ENCODE measurements around the gene COL9A3. TPM values are rescaled to one million over a fixed set of nuclear protein-coding genes. Genes with fewer than 3 reads are reported as not detected.

Gene COL9A3
- total RNA-seq, 2 experiments from 2014 or later, result not detected

DNA sequence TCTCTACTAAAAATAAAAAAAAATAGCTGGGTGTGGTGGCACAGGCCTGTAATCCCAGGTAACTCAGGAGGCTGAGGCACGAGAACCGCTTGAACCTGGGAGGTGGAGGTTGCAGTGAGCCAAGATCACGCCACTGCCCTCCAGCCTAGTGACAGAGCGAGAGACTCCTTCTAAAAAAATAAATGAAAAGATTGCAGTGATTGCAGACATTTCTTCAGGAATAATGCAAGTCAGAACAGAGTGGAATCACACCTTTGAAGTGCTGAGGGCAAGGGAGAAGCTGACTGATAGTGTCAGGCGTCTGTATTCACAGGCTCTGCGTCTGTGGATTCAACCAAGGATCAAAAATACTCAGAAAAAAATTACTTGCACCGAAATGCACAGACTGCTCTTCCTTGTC is 47.4 kb downstream of the COL9A3 start:
- peaks cover 0 to 6% of the 10 kb centered on the region in 2 experiments for H3K9me3 ChIP-seq (ENCODE audit: control insufficient read depth in 1 of 2, insufficient read depth in 1 of 2, low read length in 2 of 2)
- TF ChIP-seq, protein P1, sequence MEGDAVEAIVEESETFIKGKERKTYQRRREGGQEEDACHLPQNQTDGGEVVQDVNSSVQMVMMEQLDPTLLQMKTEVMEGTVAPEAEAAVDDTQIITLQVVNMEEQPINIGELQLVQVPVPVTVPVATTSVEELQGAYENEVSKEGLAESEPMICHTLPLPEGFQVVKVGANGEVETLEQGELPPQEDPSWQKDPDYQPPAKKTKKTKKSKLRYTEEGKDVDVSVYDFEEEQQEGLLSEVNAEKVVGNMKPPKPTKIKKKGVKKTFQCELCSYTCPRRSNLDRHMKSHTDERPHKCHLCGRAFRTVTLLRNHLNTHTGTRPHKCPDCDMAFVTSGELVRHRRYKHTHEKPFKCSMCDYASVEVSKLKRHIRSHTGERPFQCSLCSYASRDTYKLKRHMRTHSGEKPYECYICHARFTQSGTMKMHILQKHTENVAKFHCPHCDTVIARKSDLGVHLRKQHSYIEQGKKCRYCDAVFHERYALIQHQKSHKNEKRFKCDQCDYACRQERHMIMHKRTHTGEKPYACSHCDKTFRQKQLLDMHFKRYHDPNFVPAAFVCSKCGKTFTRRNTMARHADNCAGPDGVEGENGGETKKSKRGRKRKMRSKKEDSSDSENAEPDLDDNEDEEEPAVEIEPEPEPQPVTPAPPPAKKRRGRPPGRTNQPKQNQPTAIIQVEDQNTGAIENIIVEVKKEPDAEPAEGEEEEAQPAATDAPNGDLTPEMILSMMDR (IDR thresholded peaks at IDR 0.05), result no peak
- peaks cover 13% of the 10 kb centered on the region for H3K4me1 ChIP-seq (ENCODE audit: insufficient read depth, low read length)
- H3K36me3 ChIP-seq (ENCODE audit: insufficient read depth, low read length), result no peaks in the 10 kb centered on the region
- H3K27ac ChIP-seq (ENCODE audit: low read depth in 1 of 2, low read length in 2 of 2), result no peak overlapping the region
- Mint-ChIP-seq H3K4me1 (ENCODE audit: low read depth) (peaks cover 21% of the 10 kb centered on the region), H3K27ac (no peak overlapping the region), H3K36me3 (ENCODE audit: low read depth) (peaks cover 4% of the 10 kb centered on the region), H3K9me3 (no peaks in the 10 kb centered on the region), H3K27me3 (no peaks in the 10 kb centered on the region), H3K4me3 (no peak overlapping the region)
- CTCF ChIA-PET, result interaction anchor here (0.6 to 1.4 kb wide), 2 partner anchors 12 to 364 kb away, joined by 3 read pairs; no protein-coding TSS in a partner anchor
- POLR2A ChIA-PET, result no interaction called here
- no peak for DNase-seq
- H3K4me3 ChIP-seq (ENCODE audit: low read length), result no peak overlapping the region
- intact Hi-C loops (cut with DNase I, micrococcal nuclease), result loop anchor here in 1 of 2 experiments (5.0 kb wide), 1 partner anchor 57 kb away; no protein-coding TSS in a partner anchor
- no peak for ATAC-seq (ENCODE audit: poor library complexity)
- H3K27me3 ChIP-seq (ENCODE audit: control insufficient read depth in 1 of 2, insufficient read depth in 2 of 2, low read length in 2 of 2), result no peaks in the 10 kb centered on the region

DNA sequence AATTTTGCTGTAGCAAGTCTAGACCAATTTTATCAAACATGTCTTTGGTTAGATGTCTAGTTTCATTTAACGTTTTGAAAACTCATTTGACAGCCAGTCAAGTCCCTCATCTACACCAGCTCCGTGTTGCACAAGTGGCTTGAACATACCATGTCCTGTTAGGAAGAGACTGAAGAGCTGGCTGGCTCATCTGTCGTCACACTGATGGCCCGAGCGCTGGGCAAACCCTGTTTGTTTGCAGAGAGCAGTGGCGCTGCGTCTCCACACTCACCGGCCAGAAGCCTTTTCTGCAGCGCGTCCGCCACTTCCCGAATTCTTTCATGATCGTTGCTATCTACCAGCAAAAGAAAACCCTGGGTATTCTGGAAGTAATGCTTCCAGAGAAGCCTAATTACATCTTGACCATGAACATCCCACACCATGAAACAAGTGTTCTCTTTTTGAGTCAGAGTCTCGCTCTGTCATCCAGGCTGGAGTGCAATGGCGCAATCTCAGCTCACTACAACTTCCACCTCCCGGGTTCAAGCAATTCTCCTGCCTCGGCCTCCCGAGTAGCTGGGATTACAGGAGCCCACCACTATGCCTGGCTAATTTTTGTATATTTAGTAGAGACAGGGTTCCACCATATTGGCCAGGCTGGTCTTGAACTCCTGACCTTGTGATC is 55.5 kb downstream of the COL9A3 start:
- Mint-ChIP-seq H3K27me3 (no peaks in the 10 kb centered on the region), H3K9me3 (no peaks in the 10 kb centered on the region), H3K27ac (no peak overlapping the region), H3K36me3 (ENCODE audit: low read depth) (no peaks in the 10 kb centered on the region), H3K4me1 (ENCODE audit: low read depth) (peaks cover 24% of the 10 kb centered on the region), H3K4me3 (no peak overlapping the region)
- no peak for DNase-seq
- intact Hi-C loops (cut with DNase I, micrococcal nuclease), result no loop called here
- Histone ChIP-seq H3K4me3 (ENCODE audit: low read length) (no peak overlapping the region), H3K27ac (ENCODE audit: low read depth in 1 of 2, low read length in 2 of 2) (no peak overlapping the region), H3K36me3 (ENCODE audit: insufficient read depth, low read length) (peaks cover under 1% of the 10 kb centered on the region), H3K9me3 (ENCODE audit: control insufficient read depth in 1 of 2, insufficient read depth in 1 of 2, low read length in 2 of 2) (no peaks in the 10 kb centered on the region), H3K4me1 (ENCODE audit: insufficient read depth, low read length) (peaks cover 30% of the 10 kb centered on the region), H3K27me3 (ENCODE audit: control insufficient read depth in 1 of 2, insufficient read depth in 2 of 2, low read length in 2 of 2) (peaks cover 0 to 5% of the 10 kb centered on the region in 2 experiments)
- CTCF ChIA-PET, result no interaction called here
- ATAC-seq (ENCODE audit: poor library complexity), result no peak
- TF ChIP-seq, protein P1 (IDR thresholded peaks at IDR 0.05), result no peak
- POLR2A ChIA-PET, result no interaction called here

DNA sequence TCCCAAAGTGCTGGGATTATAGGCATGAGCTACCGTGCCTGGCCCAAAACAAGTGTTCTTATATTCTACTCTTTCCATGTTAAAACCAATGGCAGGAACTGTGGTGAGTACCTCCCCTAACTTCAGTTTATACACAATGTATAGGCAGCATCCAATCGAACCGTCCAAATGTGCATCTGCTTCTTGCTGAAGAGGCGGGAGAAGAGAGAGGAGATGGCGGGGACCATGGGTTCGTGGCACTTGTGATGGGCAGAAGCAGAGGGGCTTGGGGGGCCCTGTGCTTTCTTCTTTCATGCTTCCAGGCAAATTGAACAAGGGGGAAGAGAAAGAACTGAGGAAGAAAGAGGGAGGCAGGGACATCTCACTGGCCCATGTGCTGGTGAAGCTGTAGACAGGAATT is 56.0 kb downstream of the COL9A3 start:
- no peak for DNase-seq
- H3K36me3 Mint-ChIP-seq (ENCODE audit: low read depth), result no peaks in the 10 kb centered on the region
- H3K4me3 ChIP-seq (ENCODE audit: low read length), result no peak overlapping the region
- intact Hi-C loops (cut with DNase I, micrococcal nuclease), result loop anchor here in 1 of 2 experiments (1.0 kb wide), 1 partner anchor 136 kb away; no protein-coding TSS in a partner anchor
- H3K4me3 Mint-ChIP-seq, result no peak overlapping the region
- peaks cover 24% of the 10 kb centered on the region for H3K4me1 Mint-ChIP-seq (ENCODE audit: low read depth)
- H3K4me1 ChIP-seq (ENCODE audit: insufficient read depth, low read length), result peaks cover 30% of the 10 kb centered on the region
- no peaks in the 10 kb centered on the region for H3K9me3 Mint-ChIP-seq
- peaks cover 3% of the 10 kb centered on the region for H3K36me3 ChIP-seq (ENCODE audit: insufficient read depth, low read length)
- no peaks in the 10 kb centered on the region for H3K9me3 ChIP-seq (ENCODE audit: control insufficient read depth in 1 of 2, insufficient read depth in 1 of 2, low read length in 2 of 2)
- H3K27me3 Mint-ChIP-seq, result no peaks in the 10 kb centered on the region
- CTCF ChIA-PET, result interaction anchor here (0.9 to 1.2 kb wide), 2 partner anchors 18 to 136 kb away, joined by 3 to 4 read pairs; no protein-coding TSS in a partner anchor
- POLR2A ChIA-PET, result interaction anchor here (0.7 kb wide), 1 partner anchor 256 kb away, joined by 3 read pairs; no protein-coding TSS in a partner anchor
- peaks cover 0 to 5% of the 10 kb centered on the region in 2 experiments for H3K27me3 ChIP-seq (ENCODE audit: control insufficient read depth in 1 of 2, insufficient read depth in 2 of 2, low read length in 2 of 2)
- TF ChIP-seq, protein P1 (IDR thresholded peaks at IDR 0.05), result no peak
- ATAC-seq (ENCODE audit: poor library complexity), result no peak
- no peak overlapping the region for H3K27ac ChIP-seq (ENCODE audit: low read depth in 1 of 2, low read length in 2 of 2)
- no peak overlapping the region for H3K27ac Mint-ChIP-seq
